OCI-LY3 (cell line): ENCODE results near the gene SRP68.

ENCODE experiments used
- H2AFZ ChIP-seq: fragments of 200-600, 300-600 bp; shearing (Covaris generic); 2 replicates; pipeline ENCODE4 v1.6.0; 2014; ENCODE audit warnings: antibody characterized with exemption, low read depth, low read length
- H3K27ac ChIP-seq: fragments of 200-600, 300-600 bp; sonication (generic); 2 replicates; pipeline ENCODE4 v1.5.1; 2014; ENCODE audit warnings: mild to moderate bottlenecking, low read length, moderate library complexity, mixed read lengths
- H3K27me3 ChIP-seq: fragments of 200-600, 300-600 bp; sonication (generic); 2 replicates; pipeline ENCODE4 v1.6.1; 2014; ENCODE audit warnings: low read depth, low read length, mixed read lengths
- H3K36me3 ChIP-seq: fragments of 200-600, 300-600 bp; sonication (generic); replicated peaks from 2 replicates; pipeline ENCODE3; 2014; ENCODE audit warnings: low read depth, low read length, mixed read lengths
- H3K4me1 ChIP-seq: fragments of 300-600, 200-600 bp; sonication (generic); 2 replicates; pipeline ENCODE4 v1.6.1; 2014; ENCODE audit warnings: low read length, mixed read lengths
- H3K4me2 ChIP-seq: fragments of 200-600, 300-600 bp; sonication (generic); 2 replicates; pipeline ENCODE4 v1.6.1; 2014; ENCODE audit warnings: low read length, mixed read lengths
- H3K4me3 ChIP-seq: fragments of 300-600, 200-600 bp; sonication (generic); 2 replicates; pipeline ENCODE4 v1.5.1; 2014; ENCODE audit warnings: antibody characterized with exemption, mild to moderate bottlenecking, low read length, moderate library complexity
- H3K79me2 ChIP-seq: fragments of 300-600, 200-600 bp; shearing (Covaris generic); 2 replicates; pipeline ENCODE4 v1.6.1; 2014; ENCODE audit warnings: mild to moderate bottlenecking, low read length, mixed read lengths
- H3K9ac ChIP-seq: fragments of 300-600, 200-600 bp; shearing (Covaris generic); 2 replicates; pipeline ENCODE4 v1.6.0; 2014; ENCODE audit warnings: mild to moderate bottlenecking, low read length, moderate library complexity
- H3K9me3 ChIP-seq: fragments of 200-600, 300-600 bp; shearing (Covaris generic); 2 replicates; pipeline ENCODE4 v1.6.1; 2014; ENCODE audit warnings: low read length, mixed read lengths; ENCODE audit not compliant: insufficient read depth
- H4K20me1 ChIP-seq: fragments of 200-600, 300-600 bp; sonication (generic); 2 replicates; pipeline ENCODE4 v1.6.1; 2016; ENCODE audit warnings: low read length, mixed read lengths; ENCODE audit not compliant: insufficient read depth
- EZH2phosphoT487 ChIP-seq: fragments of 200-600 bp; shearing (Covaris generic); IDR thresholded peaks from 2 replicates; pipeline ENCODE4 v1.6.1; 2018; ENCODE audit warnings: antibody characterized with exemption, mixed run types, low read depth
- TF ChIP-seq, protein P1 (sequence below): fragments of 200-600, 300-600 bp; sonication (generic); IDR thresholded peaks from 2 replicates; pipeline ENCODE4 v1.5.1; 2014; ENCODE audit warnings: antibody characterized with exemption, low read length, low read depth

SRP68 gene

DNA sequence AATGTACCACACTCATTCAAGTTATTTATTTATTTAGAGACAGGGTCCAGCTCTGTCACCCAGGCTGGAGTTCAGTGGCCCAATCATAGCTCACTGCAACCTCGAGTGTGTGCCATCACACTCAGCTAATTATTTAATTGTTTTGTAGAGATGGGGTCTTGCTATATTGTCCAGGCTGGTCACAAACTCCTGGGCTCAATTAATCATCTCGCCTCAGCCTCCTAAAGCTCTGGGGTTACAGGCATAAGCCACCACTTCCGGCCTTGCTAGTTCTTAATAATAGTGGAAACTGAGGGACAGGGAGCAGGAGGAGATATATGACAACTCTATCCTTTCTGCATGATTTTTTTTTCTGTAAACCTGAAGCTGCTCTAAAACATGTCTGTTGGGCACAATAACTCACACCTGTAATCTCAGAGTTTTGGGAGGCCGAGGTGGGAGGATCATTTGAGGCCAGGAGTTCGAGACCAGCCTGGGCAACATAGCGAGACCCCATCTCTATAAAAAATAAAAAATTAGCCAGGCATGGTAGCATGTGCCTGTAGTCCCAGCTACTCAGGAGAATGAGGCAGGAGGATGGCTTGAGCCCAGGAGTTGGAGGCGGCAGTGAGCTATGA is 42.9 kb upstream of the SRP68 start:
- no peaks in the 10 kb centered on the region for H3K27me3 ChIP-seq
- no peak overlapping the region for H3K27ac ChIP-seq
- H3K4me2 ChIP-seq, result no peak overlapping the region
- TF ChIP-seq, protein P1, sequence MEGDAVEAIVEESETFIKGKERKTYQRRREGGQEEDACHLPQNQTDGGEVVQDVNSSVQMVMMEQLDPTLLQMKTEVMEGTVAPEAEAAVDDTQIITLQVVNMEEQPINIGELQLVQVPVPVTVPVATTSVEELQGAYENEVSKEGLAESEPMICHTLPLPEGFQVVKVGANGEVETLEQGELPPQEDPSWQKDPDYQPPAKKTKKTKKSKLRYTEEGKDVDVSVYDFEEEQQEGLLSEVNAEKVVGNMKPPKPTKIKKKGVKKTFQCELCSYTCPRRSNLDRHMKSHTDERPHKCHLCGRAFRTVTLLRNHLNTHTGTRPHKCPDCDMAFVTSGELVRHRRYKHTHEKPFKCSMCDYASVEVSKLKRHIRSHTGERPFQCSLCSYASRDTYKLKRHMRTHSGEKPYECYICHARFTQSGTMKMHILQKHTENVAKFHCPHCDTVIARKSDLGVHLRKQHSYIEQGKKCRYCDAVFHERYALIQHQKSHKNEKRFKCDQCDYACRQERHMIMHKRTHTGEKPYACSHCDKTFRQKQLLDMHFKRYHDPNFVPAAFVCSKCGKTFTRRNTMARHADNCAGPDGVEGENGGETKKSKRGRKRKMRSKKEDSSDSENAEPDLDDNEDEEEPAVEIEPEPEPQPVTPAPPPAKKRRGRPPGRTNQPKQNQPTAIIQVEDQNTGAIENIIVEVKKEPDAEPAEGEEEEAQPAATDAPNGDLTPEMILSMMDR, result no peak
- no peak for TF ChIP-seq EZH2phosphoT487
- no peak overlapping the region for H3K9ac ChIP-seq
- no peaks in the 10 kb centered on the region for H3K79me2 ChIP-seq
- no peak overlapping the region for H2AFZ ChIP-seq
- H3K36me3 ChIP-seq, result no peaks in the 10 kb centered on the region
- H3K9me3 ChIP-seq, result no peaks in the 10 kb centered on the region
- H3K4me1 ChIP-seq, result no peaks in the 10 kb centered on the region
- H3K4me3 ChIP-seq, result no peak overlapping the region
- no peaks in the 10 kb centered on the region for H4K20me1 ChIP-seq

DNA sequence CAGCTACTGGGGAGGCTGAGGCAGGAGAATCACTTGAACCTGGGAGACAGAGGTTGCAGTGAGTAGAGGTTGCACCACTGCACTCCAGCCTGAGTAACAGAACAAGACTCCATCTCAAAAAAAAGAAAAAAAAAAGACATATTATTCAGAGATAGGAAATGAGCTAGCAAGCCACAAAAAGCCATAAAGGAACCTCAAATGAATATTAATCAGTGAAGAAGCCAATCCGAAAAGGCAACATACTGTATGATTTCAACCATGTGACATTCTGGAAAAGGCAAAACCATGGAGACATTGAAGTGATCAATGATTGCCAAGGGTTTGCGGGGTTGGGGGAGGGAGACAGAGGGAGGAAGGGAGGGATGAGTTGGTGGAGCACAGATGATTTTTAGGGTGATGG is 39.6 kb upstream of the SRP68 start:
- Histone ChIP-seq H3K36me3 (no peaks in the 10 kb centered on the region), H2AFZ (no peak overlapping the region), H3K4me2 (no peak overlapping the region), H3K79me2 (no peaks in the 10 kb centered on the region), H3K4me1 (no peaks in the 10 kb centered on the region), H3K27ac (no peak overlapping the region), H3K27me3 (no peaks in the 10 kb centered on the region), H3K9me3 (no peaks in the 10 kb centered on the region), H3K9ac (no peak overlapping the region), H4K20me1 (no peaks in the 10 kb centered on the region), H3K4me3 (no peak overlapping the region)
- no peak for TF ChIP-seq EZH2phosphoT487
- TF ChIP-seq, protein P1, result no peak

DNA sequence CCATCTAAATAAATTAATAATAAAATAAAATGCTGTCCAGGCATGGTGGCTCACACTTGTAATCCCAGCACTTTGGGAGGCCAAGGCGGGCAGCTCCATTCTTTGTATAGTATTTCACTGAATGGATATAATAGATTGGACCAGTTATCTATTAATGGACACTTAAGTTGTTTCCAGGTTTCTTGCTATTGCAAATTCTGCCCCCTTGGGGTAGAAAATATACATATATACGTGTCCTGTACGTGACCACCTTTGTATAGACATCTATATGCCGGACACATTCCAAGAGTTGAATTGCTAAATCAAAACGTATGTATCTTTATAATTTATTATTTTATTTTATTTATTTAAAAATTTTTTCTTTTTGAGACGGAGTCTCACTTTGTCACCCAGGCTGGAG is 35.2 kb upstream of the SRP68 start:
- H3K4me3 ChIP-seq, result no peak overlapping the region
- H3K36me3 ChIP-seq, result no peaks in the 10 kb centered on the region
- no peak overlapping the region for H3K9ac ChIP-seq
- no peaks in the 10 kb centered on the region for H4K20me1 ChIP-seq
- TF ChIP-seq, protein P1, result peak; percentile 37; the same call in 1 of the 2 replicates
- no peak for TF ChIP-seq EZH2phosphoT487
- H2AFZ ChIP-seq, result no peak overlapping the region
- peaks cover 10% of the 10 kb centered on the region for H3K4me1 ChIP-seq
- no peak overlapping the region for H3K27ac ChIP-seq
- no peaks in the 10 kb centered on the region for H3K27me3 ChIP-seq
- H3K79me2 ChIP-seq, result peaks cover 10% of the 10 kb centered on the region
- H3K4me2 ChIP-seq, result no peak overlapping the region
- no peaks in the 10 kb centered on the region for H3K9me3 ChIP-seq

DNA sequence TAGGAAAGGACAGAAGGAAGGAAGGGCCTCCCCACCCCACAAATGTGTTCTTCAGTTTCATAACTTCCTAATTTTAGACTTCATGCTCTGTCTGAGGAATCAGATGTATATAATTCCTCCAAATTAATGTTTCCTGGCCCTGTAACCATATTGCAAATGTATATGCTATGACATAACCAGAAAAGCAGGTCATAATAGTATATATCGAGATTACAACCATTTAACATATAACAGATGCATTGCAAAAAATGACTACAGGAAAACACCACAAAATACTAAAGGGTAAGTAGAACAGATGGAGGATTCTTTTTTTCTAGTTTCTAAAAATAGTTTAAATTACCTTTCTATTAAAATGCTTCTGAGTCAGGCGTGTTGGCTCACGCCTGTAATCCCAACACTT is 34.4 kb upstream of the SRP68 start:
- peaks cover 10% of the 10 kb centered on the region for H3K4me1 ChIP-seq
- H3K4me2 ChIP-seq, result no peak overlapping the region
- no peaks in the 10 kb centered on the region for H4K20me1 ChIP-seq
- H3K79me2 ChIP-seq, result peaks cover 10% of the 10 kb centered on the region
- no peak overlapping the region for H3K4me3 ChIP-seq
- TF ChIP-seq EZH2phosphoT487, result no peak
- TF ChIP-seq, protein P1, result no peak
- H3K27me3 ChIP-seq, result no peaks in the 10 kb centered on the region
- H2AFZ ChIP-seq, result no peak overlapping the region; the same call in 1 of the 2 replicates
- H3K9ac ChIP-seq, result no peak overlapping the region
- H3K36me3 ChIP-seq, result no peaks in the 10 kb centered on the region
- no peak overlapping the region for H3K27ac ChIP-seq
- no peaks in the 10 kb centered on the region for H3K9me3 ChIP-seq
